HG03103 (cell line): ENCODE measurements around the gene NFIX.

Source experiments
- ATAC-seq: cut with Tn5 transposase; IDR thresholded peaks from one replicate; pipeline ENCODE4 v1.9.1; 2021; ENCODE audit warnings: low read depth; ENCODE audit not compliant: unreplicated experiment

NFIX gene

DNA sequence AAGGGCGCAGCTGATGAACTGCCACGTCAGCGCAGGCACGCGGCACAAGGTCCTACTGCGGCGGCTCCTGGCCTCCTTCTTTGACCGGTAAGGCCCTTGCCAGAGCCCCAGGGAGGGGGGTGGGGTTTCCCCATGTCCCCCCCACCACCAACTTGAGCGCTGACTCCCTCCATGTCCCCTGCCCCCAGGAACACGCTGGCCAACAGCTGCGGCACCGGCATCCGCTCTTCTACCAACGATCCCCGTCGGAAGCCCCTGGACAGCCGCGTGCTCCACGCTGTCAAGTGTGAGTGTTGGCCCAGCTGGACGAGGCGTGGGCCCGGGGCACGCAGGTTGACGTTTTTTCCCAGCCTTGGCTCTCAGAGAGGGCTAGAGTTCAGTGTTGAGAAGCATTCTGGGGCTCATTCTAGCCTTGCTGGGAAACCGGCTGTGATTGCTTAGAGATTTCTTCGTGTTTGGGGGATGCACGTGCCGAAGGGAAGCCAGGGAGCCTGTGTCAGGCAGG lies 142.1 kb downstream of the NFIX start:
- no peak for ATAC-seq

DNA sequence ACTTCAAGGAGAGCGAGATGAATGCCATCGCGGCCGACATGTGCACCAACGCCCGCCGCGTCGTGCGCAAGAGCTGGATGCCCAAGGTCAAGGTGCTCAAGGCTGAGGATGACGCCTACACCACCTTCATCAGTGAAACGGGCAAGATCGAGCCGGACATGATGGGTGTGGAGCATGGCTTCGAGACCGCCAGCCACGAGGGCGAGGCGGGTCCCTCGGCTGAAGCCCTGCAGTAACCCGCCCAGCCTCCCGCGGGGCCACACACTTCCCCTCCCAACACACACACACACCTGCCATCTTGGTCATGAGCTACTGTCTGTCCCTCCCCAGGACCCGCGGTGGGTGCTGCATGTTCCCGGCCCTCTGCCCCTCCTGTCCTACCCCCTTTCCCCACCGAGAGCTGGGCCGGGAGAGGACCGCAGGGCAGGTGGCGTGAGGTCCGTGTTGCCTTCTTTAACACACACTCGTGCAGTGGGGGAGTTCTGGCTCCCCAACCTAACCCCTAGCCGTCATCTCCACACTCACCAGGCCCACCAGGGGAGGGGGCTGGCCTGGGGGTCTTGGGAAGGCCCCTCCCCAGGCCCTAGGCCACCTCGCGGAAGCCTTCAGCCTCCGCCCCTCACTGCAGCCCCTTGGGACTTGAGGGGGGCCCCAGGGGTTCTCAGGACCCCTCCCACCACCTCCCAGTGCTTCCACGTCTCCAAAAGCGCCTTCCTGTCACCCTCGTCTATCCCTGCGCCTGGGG lies 143.1 kb downstream of the NFIX start:
- no peak for ATAC-seq

DNA sequence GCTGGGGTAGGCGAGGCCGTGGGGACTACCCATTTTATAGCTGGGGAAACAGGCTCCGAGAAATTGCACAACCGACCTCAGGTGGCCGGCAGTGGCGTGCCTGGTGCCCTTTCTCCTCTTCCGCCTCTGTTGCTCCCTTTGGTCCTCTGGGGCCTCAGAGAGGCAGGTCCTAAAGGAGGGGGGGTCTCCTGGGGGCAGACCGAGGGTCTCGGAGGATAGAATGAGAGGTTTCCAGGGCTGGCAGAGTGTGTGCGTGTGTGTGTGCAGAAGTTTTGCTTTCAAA lies 143.6 kb downstream of the NFIX start:
- no peak for ATAC-seq

DNA sequence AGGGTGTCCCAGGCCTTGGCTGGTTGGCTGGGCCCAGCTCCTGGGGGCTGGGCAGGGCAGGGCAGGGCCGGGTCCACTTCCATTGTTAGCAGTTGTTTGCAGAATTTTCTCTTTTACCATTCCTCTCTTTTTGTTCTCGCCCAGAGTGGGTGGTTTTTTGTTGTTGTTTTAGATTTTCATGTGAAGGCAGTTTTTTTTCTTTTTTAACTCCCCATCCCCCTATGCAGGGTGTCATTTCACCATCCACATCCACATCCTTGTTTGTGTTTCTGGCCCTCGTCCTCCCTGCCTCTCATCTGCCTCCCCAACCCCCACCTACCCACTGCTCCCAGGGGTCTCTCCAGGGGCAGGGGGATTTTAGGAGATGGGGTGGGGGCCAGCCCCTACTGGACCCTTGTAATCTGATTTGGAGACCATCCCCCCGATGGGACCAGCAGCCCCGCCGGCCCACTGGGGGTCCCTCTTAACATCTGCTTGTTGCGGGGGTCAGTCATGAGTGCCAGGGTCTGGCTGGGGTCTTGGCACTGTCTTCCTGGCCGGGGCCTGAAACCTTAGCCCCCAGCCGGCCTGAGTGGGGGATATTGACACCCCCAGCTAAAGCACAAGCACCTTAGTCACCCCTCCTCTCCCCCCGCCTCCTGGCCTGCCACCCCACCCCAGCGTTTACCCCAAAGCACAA lies 144.5 kb downstream of the NFIX start:
- no peak for ATAC-seq

DNA sequence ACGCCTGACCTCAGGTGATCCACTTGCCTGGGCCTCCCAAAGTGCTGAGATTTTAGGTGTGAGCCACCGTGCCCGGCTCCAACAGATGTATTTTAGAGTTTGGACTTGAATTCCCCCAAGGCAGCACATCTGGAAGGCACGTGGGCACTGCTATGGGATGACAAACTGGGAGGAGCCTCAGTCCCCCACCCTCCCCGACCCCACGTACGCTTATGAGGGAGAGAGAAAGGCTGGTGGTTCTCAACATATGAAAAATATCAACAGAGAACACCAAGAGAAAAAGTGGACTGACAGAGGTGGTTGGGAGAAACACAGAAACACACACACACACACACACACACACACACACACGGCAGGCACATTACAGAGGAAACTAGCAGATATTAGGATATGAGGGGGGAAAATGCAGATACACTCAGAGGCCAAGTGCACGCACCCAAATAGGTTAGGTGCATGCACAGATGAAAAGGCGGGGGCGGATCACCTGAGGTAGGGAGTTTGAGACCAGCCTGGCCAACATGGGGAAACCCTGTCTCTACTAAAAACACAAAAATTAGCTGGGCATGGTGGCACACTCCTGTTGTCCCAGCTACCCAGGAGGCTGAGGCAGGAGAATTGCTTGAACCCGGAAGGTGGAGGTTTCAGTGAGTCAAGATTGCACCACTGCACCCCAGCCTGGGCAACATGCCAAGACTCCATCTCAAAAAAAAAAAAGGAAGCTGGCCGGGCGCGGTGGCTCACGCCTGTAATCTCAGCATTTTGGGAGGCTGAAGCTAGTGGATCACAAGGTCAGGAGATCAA lies 151.7 kb downstream of the NFIX start:
- no peak for ATAC-seq
